Peyer's patch (tissue), 4 donors: Measurements from ENCODE around the gene VAMP2. TPM values are rescaled to one million over a fixed set of nuclear protein-coding genes. Genes with fewer than 3 reads are reported as not detected.

Source experiments
- DNase-seq, 3 donors: peaks; one replicate each; pipeline ENCODE4 v3.0.0-alpha.2; 2017 to 2019
- H3K27ac ChIP-seq, 4 donors: fragments of 200-600 bp; sonication (generic); one replicate each; pipeline ENCODE4 v1.5.1; 2016 to 2019
- H3K27me3 ChIP-seq, 2 donors: fragments of 200-600 bp; sonication (generic); one replicate each; pipeline ENCODE4 v1.5.1; 2019
- H3K36me3 ChIP-seq, 3 donors: fragments of 200-600 bp; sonication (generic); one replicate each; pipeline ENCODE4 v1.5.1; 2016 to 2019
- H3K4me1 ChIP-seq, 4 donors: fragments of 200-600 bp; sonication (generic); one replicate each; pipeline ENCODE4 v1.5.1; 2016 to 2019
- H3K4me3 ChIP-seq, 4 donors: fragments of 200-600 bp; sonication (generic); 1 replicate in 3 of 4; 2 replicates in 1 of 4; pipeline ENCODE4 v1.5.1; 2016 to 2019; ENCODE audit warnings: mild to moderate bottlenecking in 1 of 4
- H3K9me3 ChIP-seq, 4 donors: fragments of 200-600 bp; sonication (generic); one replicate each; pipeline ENCODE4 v1.5.1; 2016 to 2019; ENCODE audit warnings: mild to moderate bottlenecking in 1 of 4
- CTCF ChIP-seq, 6 experiments: fragments of 450-650 bp in 4 of 6; fragments of 200-600 bp in 2 of 6; sonication (generic) in 1 of 6; IDR thresholded peaks; one replicate each; pipeline ENCODE4 v1.5.1; 2017 to 2019; ENCODE audit warnings: antibody characterized with exemption in 6 of 6, mild to moderate bottlenecking in 3 of 6, moderate library complexity in 1 of 6
- POLR2A ChIP-seq, 2 donors: fragments of 450-650 bp; IDR thresholded peaks; one replicate each; pipeline ENCODE4 v1.5.1; 2017; ENCODE audit warnings: antibody characterized with exemption in 2 of 2, mild to moderate bottlenecking in 2 of 2, moderate library complexity in 2 of 2
- total RNA-seq, 4 donors: library from RNA; depleted of rRNA; stranded (reverse); fragments of >200 nt; gene quantifications; one replicate each; pipeline ENCODE4 v1.1.0, GENCODE V29; 2016

VAMP2 gene
- total RNA-seq, 4 donors from 2014 or later: 10.7 to 40.2 (median 32.4) TPM

- Histone ChIP-seq H3K4me3 (peak overlapping the region; percentile 12 to 52 (median 43)), H3K9me3 (no peaks in the 10 kb centered on the region), H3K36me3 (no peaks in the 10 kb centered on the region), H3K4me1 (peaks cover 3 to 76% (median 59%) of the 10 kb centered on the region in 4 donors), H3K27me3 (peaks cover 0 to 53% of the 10 kb centered on the region in 2 donors), H3K27ac (peak overlapping the region in 2 of 4 donors; percentile 31 to 78)
- peak in 2 of 3 donors; percentile 66 to 71 for DNase-seq
- TF ChIP-seq POLR2A (IDR thresholded peaks at IDR 0.05): no peak
- peak in 3 of 6 experiments; percentile 0 to 25 (median 17) for TF ChIP-seq CTCF (IDR thresholded peaks at IDR 0.05)
Measured at GRCh38 chr17:8120520-8121406, 42.0 kb downstream of the VAMP2 start.

DNA sequence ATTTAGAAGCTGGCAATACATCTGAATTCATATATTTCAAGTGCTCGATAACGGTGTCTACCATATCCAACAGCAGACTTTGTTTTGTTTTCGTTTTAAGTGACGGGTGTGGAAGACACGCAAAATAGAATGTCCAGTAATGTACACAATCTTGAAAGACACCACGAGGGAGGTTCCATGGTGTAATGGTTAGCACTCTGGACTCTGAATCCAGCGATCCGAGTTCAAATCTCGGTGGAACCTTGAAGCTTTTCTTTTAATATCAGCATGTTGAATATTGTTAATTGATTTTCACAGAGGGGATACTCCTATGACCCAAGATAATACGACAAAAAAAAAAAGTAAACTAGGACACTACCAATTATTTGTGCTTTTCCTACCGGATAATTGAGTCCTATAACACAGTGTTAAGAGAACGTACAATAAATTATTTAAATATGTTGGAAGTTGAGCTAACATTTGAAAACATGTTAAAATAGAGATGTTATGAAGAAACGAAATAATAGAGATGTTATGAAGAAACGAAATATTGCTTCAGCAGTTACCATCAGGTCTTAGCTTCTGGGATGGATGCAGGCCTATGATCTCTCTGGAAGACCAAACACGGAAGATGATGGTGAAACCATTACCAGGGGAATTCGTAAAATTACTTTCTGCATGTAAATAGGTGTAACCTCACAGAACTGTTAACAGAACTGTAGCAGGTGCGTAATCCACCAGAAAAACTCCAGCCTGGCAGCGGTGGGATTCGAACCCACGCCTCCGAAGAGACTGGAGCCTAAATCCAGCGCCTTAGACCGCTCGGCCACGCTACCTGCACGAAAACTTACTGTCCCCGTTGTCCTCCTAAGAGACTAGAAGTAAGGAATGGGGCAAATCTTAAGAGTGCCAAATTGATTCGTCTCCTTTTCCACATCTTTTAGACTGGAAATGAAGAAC is 42.9 kb downstream of the VAMP2 start:
- Histone ChIP-seq H3K27ac (peak overlapping the region; percentile 59 to 84 (median 78)), H3K36me3 (no peaks in the 10 kb centered on the region), H3K27me3 (peaks cover 0 to 54% of the 10 kb centered on the region in 2 donors), H3K9me3 (no peaks in the 10 kb centered on the region), H3K4me3 (peak overlapping the region; percentile 43 to 60 (median 56)), H3K4me1 (peaks cover 3 to 67% (median 54%) of the 10 kb centered on the region in 4 donors)
- DNase-seq: peak; percentile 59 to 89 (median 72)
- TF ChIP-seq CTCF (IDR thresholded peaks at IDR 0.05) (peak in 1 of 6 experiments; percentile 10), POLR2A (IDR thresholded peaks at IDR 0.05) (no peak)

- H3K4me1 ChIP-seq: peaks cover 3 to 58% (median 47%) of the 10 kb centered on the region in 4 donors
- peak; percentile 86 to 95 (median 90) for DNase-seq
- H3K27me3 ChIP-seq: peaks cover 0 to 47% of the 10 kb centered on the region in 2 donors
- no peaks in the 10 kb centered on the region for H3K9me3 ChIP-seq
- no peaks in the 10 kb centered on the region for H3K36me3 ChIP-seq
- TF ChIP-seq POLR2A (IDR thresholded peaks at IDR 0.05) (no peak), CTCF (IDR thresholded peaks at IDR 0.05) (peak; percentile 70 to 85 (median 80))
- H3K4me3 ChIP-seq: peak overlapping the region; percentile 43 to 60 (median 56)
- peak overlapping the region; percentile 59 to 84 (median 78) for H3K27ac ChIP-seq
Measured at GRCh38 chr17:8118769-8119580, 43.8 kb downstream of the VAMP2 start.

DNA sequence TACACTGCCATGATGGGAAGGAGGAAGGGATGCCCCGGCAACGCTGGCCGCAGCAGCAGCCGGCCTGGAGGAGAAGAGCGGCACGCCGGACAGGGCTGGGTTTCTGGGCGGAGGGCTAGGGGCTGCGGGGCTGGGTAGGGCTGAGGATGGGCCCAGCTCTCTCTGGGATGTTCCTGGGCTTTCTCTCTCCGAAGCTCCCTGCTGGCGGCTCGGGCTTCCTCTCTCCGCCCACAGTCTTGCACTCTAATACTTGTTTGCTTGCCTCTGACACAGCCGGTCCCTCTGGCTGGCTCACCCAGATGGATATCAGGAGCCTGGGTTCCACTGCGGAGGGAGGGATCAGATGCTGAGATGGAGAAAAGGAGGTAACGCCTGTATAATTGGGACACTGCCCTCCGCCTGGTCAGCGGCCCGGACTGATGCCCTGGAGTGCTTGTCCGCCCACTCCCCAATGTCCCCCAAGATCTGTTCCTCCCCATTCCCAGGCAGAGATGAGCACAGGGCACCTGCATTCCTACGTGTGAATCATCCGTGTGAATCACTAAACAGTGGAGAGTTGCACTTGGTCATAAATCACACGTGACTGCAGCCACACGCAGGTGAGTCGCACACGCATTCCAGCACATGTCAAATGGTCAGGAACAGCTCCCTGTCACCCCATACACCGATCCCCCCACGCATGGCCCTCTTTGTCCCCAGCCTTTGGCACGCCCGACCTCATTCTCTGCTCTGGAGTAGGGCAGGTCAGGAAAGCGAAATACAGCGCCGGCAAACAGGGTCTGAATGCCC is 44.6 kb downstream of the VAMP2 start, which contains the start of gene ALOXE3:
TSS of gene ALOXE3 (minus strand) at position 535 of the 789 bp plus-strand sequence. CDS start at position 11, 524 bp downstream.
- TF ChIP-seq POLR2A (IDR thresholded peaks at IDR 0.05) (peak in 1 of 2 donors; percentile 39), CTCF (IDR thresholded peaks at IDR 0.05) (no peak)
- Histone ChIP-seq H3K27ac (peak within 1 kb of the TSS; percentile 59 to 84 (median 78)), H3K4me1 (peaks cover 0 to 50% (median 39%) of the 10 kb centered on the region in 4 donors), H3K4me3 (peak within 1 kb of the TSS; percentile 43 to 60 (median 56)), H3K36me3 (no peaks in the 10 kb centered on the region), H3K27me3 (peaks cover 0 to 40% of the 10 kb centered on the region in 2 donors), H3K9me3 (no peaks in the 10 kb centered on the region)
- peak in 2 of 3 donors; percentile 71 to 80 for DNase-seq
